Natural killer cell (primary cell): ENCODE measurements around the gene ASXL2. TPM values are rescaled to one million over a fixed set of nuclear protein-coding genes. Genes with fewer than 3 reads are reported as not detected.

Experiments used
- ATAC-seq, 3 donors: fragments of 150-1000 bp in 2 of 3; fragments of 200-7000 bp in 1 of 3; cut with Tn5 transposase; 1 replicate in 1 of 3; 2 replicates in 2 of 3; pipeline ENCODE4 v1.10.0; 2021; ENCODE audit warnings: mild to moderate bottlenecking in 2 of 3, moderate library complexity in 2 of 3
- DNase-seq, 2 donors: peaks; one replicate each; pipeline versions ENCODE4 v3.0.0 to v3.0.0-alpha.2; 2013 to 2021; ENCODE audit warnings: mixed read lengths in 1 of 2
- H3K27ac ChIP-seq: one replicate; pipeline ENCODE4 v1.5.1; 2013; ENCODE audit warnings: mild to moderate bottlenecking, low read length
- H3K27me3 ChIP-seq: one replicate; pipeline ENCODE4 v1.6.1; 2013; ENCODE audit warnings: low read length; ENCODE audit not compliant: control insufficient read depth, insufficient read depth
- H3K36me3 ChIP-seq: one replicate; pipeline ENCODE4 v1.6.1; 2013; ENCODE audit warnings: low read length; ENCODE audit not compliant: control insufficient read depth, insufficient read depth
- H3K4me1 ChIP-seq: one replicate; pipeline ENCODE4 v1.6.1; 2013; ENCODE audit warnings: low read length; ENCODE audit not compliant: control insufficient read depth, insufficient read depth
- H3K4me3 ChIP-seq: one replicate; pipeline ENCODE4 v1.5.1; 2013; ENCODE audit warnings: low read length
- H3K9me3 ChIP-seq: one replicate; pipeline ENCODE4 v1.6.1; 2013; ENCODE audit warnings: low read length; ENCODE audit not compliant: control insufficient read depth, insufficient read depth
- H3K27ac Mint-ChIP-seq, 2 donors: one replicate each; pipeline ENCODE4 v1.8.0; 2022; ENCODE audit warnings: mild to moderate bottlenecking in 2 of 2, mixed read lengths in 2 of 2, moderate library complexity in 1 of 2
- H3K27me3 Mint-ChIP-seq, 2 donors: one replicate each; pipeline ENCODE4 v1.8.0; 2022; ENCODE audit warnings: low read depth in 2 of 2, mixed read lengths in 2 of 2
- H3K36me3 Mint-ChIP-seq: one replicate; pipeline ENCODE4 v1.8.0; 2022; ENCODE audit warnings: mixed read lengths
- H3K4me1 Mint-ChIP-seq, 2 donors: one replicate each; pipeline ENCODE4 v1.8.0; 2022; ENCODE audit warnings: mixed read lengths in 2 of 2
- H3K4me3 Mint-ChIP-seq: one replicate; pipeline ENCODE4 v1.8.0; 2022; ENCODE audit warnings: mild to moderate bottlenecking, moderate library complexity, mixed read lengths
- H3K9me3 Mint-ChIP-seq, 2 donors: one replicate each; pipeline ENCODE4 v1.8.0; 2022; ENCODE audit warnings: mixed read lengths in 2 of 2
- WGBS: methylation state at CpG from one replicate; pipeline ENCODE4 v1.1.7; 2013; ENCODE audit warnings: missing lambda C conversion rate; ENCODE audit not compliant: insufficient coverage; 5-methylcytosine and 5-hydroxymethylcytosine counted together
- intact Hi-C: fragments of 100-400 bp; cut with micrococcal nuclease; formaldehyde crosslinking; loops from one replicate; pipeline ENCODE4 v1.14.2; 2022
- total RNA-seq, 4 donors: library from RNA; stranded (reverse); fragments of 120-200 nt in 1 of 4; gene quantifications; one replicate each; pipeline versions ENCODE4 v1.2.3 to v1.2.4, GENCODE V29; 2013 to 2022
- TF ChIP-seq, protein P1 (sequence below): fragments of 200-600 bp; IDR thresholded peaks from one replicate; pipeline ENCODE4 v1.8.0; 2022; ENCODE audit warnings: antibody characterized with exemption

Gene ASXL2
- total RNA-seq, 3 donors from 2014 or later (not counting 1 experiment from before 2014, with no cell fraction given): 27.7 to 32.6 (median 27.8) TPM

- WGBS: 89% methylated on average over 3 of the region's 5 CpGs
- H3K4me3 ChIP-seq: no peak overlapping the region
These were observed 945 bp upstream of the ASXL2 start for GRCh38 chr2:25879133-25879730.

DNA sequence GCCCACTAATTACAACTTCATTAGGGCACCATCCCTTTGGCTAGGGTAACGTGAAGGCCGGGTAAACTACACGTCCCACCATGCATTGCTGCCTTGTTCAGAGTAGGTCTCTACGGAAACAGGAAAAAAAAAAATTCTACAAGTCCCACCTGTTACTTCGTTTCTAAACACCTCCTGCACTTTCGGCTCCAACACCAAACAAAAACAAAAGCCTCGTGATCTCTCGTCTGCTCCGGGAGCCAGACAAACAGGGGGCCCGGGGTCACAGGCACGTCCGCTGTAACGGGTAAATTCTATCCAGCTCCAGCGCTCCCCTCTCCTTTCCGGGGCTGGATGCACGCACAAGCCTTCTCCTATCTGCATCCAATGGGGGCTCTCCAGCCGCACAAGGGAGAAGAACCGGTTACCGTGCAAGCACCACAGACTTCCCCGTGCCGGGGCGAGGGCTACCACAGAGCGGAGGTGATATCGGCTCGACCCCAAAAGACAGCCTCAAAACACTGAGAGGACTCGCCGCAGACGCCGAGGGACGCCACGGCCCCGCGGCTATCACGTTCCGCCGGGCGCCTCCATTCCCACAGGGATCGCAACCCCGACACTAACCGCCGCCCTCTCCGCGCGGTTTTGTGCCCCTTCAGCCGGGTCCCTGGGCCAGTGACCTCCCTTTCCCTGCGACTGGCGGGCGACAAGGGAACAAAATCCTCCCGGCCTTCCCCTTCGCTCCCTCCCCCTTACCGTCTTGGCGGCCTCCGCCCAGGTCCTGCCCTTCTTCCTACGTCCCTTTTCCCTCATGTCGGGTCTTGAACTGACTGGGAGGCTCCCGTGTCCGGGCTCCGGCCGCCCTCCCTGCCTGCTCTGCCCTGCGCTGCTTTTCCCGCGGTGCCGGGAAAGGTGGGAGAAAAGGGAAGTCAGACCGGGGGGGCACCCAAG is 591 bp downstream of the ASXL2 start:
- Histone ChIP-seq H3K27ac (peak overlapping the region; percentile 93), H3K4me1 (peaks cover 9% of the 10 kb centered on the region), H3K36me3 (peaks cover 2% of the 10 kb centered on the region), H3K4me3 (peak overlapping the region; percentile 98), H3K9me3 (no peaks in the 10 kb centered on the region), H3K27me3 (no peaks in the 10 kb centered on the region)
- Mint-ChIP-seq H3K36me3 (no peaks in the 10 kb centered on the region), H3K27ac (peak overlapping the region; percentile 95 to 98), H3K4me3 (peak overlapping the region; percentile 97), H3K4me1 (peaks cover 35 to 42% of the 10 kb centered on the region in 2 donors), H3K27me3 (no peaks in the 10 kb centered on the region), H3K9me3 (no peaks in the 10 kb centered on the region)
- TF ChIP-seq, protein P1, sequence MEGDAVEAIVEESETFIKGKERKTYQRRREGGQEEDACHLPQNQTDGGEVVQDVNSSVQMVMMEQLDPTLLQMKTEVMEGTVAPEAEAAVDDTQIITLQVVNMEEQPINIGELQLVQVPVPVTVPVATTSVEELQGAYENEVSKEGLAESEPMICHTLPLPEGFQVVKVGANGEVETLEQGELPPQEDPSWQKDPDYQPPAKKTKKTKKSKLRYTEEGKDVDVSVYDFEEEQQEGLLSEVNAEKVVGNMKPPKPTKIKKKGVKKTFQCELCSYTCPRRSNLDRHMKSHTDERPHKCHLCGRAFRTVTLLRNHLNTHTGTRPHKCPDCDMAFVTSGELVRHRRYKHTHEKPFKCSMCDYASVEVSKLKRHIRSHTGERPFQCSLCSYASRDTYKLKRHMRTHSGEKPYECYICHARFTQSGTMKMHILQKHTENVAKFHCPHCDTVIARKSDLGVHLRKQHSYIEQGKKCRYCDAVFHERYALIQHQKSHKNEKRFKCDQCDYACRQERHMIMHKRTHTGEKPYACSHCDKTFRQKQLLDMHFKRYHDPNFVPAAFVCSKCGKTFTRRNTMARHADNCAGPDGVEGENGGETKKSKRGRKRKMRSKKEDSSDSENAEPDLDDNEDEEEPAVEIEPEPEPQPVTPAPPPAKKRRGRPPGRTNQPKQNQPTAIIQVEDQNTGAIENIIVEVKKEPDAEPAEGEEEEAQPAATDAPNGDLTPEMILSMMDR: no peak
- under 1% methylated on average over 64 of the region's 64 CpGs for WGBS
- ATAC-seq: peak; percentile 29 to 31 (median 29)
- intact Hi-C loops: loop anchor here (2.0 to 10.0 kb wide), 7 partner anchors 25 to 905 kb away; partner anchors contain the start of genes ADGRF3, DNAJC27, DTNB and RAB10
- peak; percentile 38 to 84 for DNase-seq

More at GRCh38 chr2:25879133-25879730, 945 bp upstream of the ASXL2 start:
- H3K4me1 Mint-ChIP-seq: peaks cover 30 to 37% of the 10 kb centered on the region in 2 donors
- H3K9me3 ChIP-seq: no peaks in the 10 kb centered on the region
- H3K36me3 Mint-ChIP-seq: no peaks in the 10 kb centered on the region
- ATAC-seq (no peak), DNase-seq (no peak)
- peaks cover 0 to 10% of the 10 kb centered on the region in 2 donors for H3K27me3 Mint-ChIP-seq
- H3K4me1 ChIP-seq: peaks cover 9% of the 10 kb centered on the region
- H3K27ac ChIP-seq: peak overlapping the region; percentile 86
- H3K27ac Mint-ChIP-seq: peak overlapping the region; percentile 95 to 98
- no peaks in the 10 kb centered on the region for H3K9me3 Mint-ChIP-seq
- peak overlapping the region; percentile 97 for H3K4me3 Mint-ChIP-seq
- H3K27me3 ChIP-seq: no peaks in the 10 kb centered on the region
- intact Hi-C loops: loop anchor here (2.0 to 10.0 kb wide), 7 partner anchors 26 to 907 kb away; partner anchors contain the start of genes ADGRF3, DNAJC27, DTNB and RAB10
- TF ChIP-seq, protein P1: no peak
- no peaks in the 10 kb centered on the region for H3K36me3 ChIP-seq

DNA sequence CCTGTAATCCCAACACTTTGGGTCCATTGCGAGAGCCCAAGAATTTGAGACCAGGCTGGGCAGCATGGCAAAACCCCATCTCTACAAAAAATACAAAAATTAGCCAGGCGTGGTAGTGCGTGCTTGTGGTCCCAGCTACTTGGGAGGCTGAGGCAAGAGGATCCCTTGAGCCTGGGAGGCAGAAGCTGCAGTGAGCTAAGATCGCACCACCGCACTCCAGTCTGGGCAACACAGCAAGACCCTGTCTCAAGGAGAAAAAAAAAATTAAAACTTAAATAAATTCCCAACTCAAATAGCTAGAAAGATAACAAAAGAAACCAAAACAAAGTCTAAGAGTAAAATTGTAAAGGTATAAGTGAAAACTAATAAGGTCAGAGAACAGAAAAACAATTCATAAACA is 6.2 kb downstream of the ASXL2 start:
- H3K4me1 ChIP-seq: peaks cover 2% of the 10 kb centered on the region
- no peaks in the 10 kb centered on the region for H3K9me3 Mint-ChIP-seq
- H3K27me3 ChIP-seq: no peaks in the 10 kb centered on the region
- H3K4me3 Mint-ChIP-seq: no peak overlapping the region
- H3K27me3 Mint-ChIP-seq: no peaks in the 10 kb centered on the region
- H3K36me3 ChIP-seq: peaks cover 14% of the 10 kb centered on the region
- intact Hi-C loops: loop anchor here (10.0 kb wide), 2 partner anchors 57 to 313 kb away; no protein-coding TSS in a partner anchor
- H3K9me3 ChIP-seq: no peaks in the 10 kb centered on the region
- TF ChIP-seq, protein P1: no peak
- WGBS: 98% methylated on average over 5 of the region's 5 CpGs
- no peak overlapping the region for H3K27ac ChIP-seq
- ATAC-seq (no peak), DNase-seq (no peak)
- H3K27ac Mint-ChIP-seq: no peak overlapping the region
- H3K4me1 Mint-ChIP-seq: peaks cover 20 to 21% of the 10 kb centered on the region in 2 donors
- H3K4me3 ChIP-seq: no peak overlapping the region
- H3K36me3 Mint-ChIP-seq: no peaks in the 10 kb centered on the region
